ENCODE data around the gene ZC3H7B. TPM values are rescaled to one million over a fixed set of nuclear protein-coding genes. Genes with fewer than 3 reads are reported as not detected.

ZC3H7B gene
- total and polyA plus RNA-seq, 2 donors (not counting 3 experiments of a cell fraction or from before 2014, with no cell fraction given): 66.8 to 95.9 TPM

DNA sequence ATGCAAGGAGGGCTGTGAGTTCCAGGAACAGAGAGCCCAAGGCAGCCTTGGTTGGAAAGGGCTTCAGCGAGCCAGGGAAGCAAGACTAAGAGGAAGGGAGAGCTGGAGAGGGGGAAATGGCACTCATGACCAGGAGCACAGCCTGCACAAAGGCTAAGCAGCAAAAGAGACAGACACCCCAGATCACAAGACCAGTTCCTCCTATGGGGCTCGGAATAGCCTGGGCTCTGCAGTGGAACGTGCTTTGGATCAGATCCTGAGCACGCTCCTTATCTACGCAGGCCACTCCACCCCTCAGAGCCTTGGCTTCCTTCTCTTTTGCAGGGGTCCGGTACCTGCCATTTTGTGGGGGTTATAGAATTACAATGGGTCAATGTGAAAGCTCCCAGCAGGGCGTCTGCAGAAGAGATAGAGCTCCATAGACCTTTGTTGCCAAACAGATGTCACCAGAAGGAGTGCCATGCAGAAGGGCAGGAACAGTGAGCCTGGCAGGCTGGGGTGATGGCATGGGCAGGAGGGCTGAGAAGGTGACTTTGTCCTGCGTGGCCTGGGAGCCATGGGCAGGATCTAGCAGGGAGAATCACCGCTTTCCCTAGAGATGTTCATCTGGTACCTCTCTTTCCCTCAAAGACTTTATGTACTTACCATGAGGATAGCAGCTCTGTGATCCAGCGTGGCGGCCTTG, 33.8 kb downstream of the ZC3H7B start:
- H3K36me3 ChIP-seq (ENCODE audit: control insufficient read depth in 2 of 2, extremely low read depth in 1 of 2, insufficient read depth in 2 of 2, low read length in 2 of 2): peaks cover 12 to 57% of the 10 kb centered on the region in 2 experiments

More for the DNA sequence above, 33.8 kb downstream of the ZC3H7B start:
- DNase-seq (ENCODE audit: low read depth, low spot score) (no peak), FAIRE-seq (no peak)
- no TSS peak for BruUV-seq (replicated peaks)
- no peaks in the 10 kb centered on the region for H4K20me1 ChIP-seq (replicated peaks; ENCODE audit: control insufficient read depth, extremely low read depth, insufficient read depth, low read length)
- H3K4me3 ChIP-seq (replicated peaks in 1 of 3; ENCODE audit: insufficient read depth in 1 of 3, low read depth in 1 of 3, low read length in 3 of 3): no peak overlapping the region
- CTCF ChIA-PET: no interaction called here
- POLR2A ChIA-PET: no interaction called here
- no peak overlapping the region for H3K27ac ChIP-seq (ENCODE audit: insufficient read depth, low read depth, low read length)
- H3K9me3 ChIP-seq (replicated peaks; ENCODE audit: control insufficient read depth, insufficient read depth, low read length): no peaks in the 10 kb centered on the region
- H3K4me2 ChIP-seq (ENCODE audit: insufficient read depth, low read length): no peak overlapping the region
- H3K27me3 ChIP-seq (ENCODE audit: control insufficient read depth in 2 of 2, insufficient read depth in 2 of 2, low read length in 2 of 2): no peaks in the 10 kb centered on the region
- H3K4me1 ChIP-seq (ENCODE audit: control insufficient read depth, extremely low read depth, insufficient read depth, low read length): peaks cover 7% of the 10 kb centered on the region
- H3K9me1 ChIP-seq (replicated peaks; ENCODE audit: control insufficient read depth, extremely low read depth, insufficient read depth, low read length): no peaks in the 10 kb centered on the region
- TF ChIP-seq CTCF (IDR thresholded peaks at IDR 0.05; ENCODE audit: extremely low read depth in 1 of 2, insufficient read depth in 1 of 2, low read depth in 1 of 2, low read length in 2 of 2) (no peak), POLR2AphosphoS5 (IDR thresholded peaks at IDR 0.05; ENCODE audit: insufficient read depth, low read depth, low read length) (no peak), POLR2A (IDR thresholded peaks at IDR 0.05; ENCODE audit: low read depth, low read length) (no peak), FOS (IDR thresholded peaks at IDR 0.05; ENCODE audit: borderline replicate concordance, insufficient read depth, low read length) (no peak), GATA2 (IDR thresholded peaks at IDR 0.05; ENCODE audit: insufficient read depth, insufficient read length, low read depth, low read length) (no peak), JUN (IDR thresholded peaks at IDR 0.05; ENCODE audit: borderline replicate concordance, insufficient read depth, insufficient read length, low read depth) (no peak)
- intact Hi-C loops (cut with micrococcal nuclease) (no loop called here), dilution Hi-C loops (cut with MboI; ENCODE audit: extremely low pct_ligation_motif_present, low sequenced_read_pairs) (no loop called here)
- no peaks in the 10 kb centered on the region for H3K79me2 ChIP-seq (ENCODE audit: control insufficient read depth, insufficient read depth, low read length)
- no peak overlapping the region for H2AFZ ChIP-seq (ENCODE audit: low read depth, low read length)
- no peak overlapping the region for H3K9ac ChIP-seq (replicated peaks; ENCODE audit: extremely low read depth, insufficient read depth, low read length)

All from endothelial cell of umbilical vein (primary cell).